ENCODE results near the gene CEP170.

The CEP170 gene

DNA sequence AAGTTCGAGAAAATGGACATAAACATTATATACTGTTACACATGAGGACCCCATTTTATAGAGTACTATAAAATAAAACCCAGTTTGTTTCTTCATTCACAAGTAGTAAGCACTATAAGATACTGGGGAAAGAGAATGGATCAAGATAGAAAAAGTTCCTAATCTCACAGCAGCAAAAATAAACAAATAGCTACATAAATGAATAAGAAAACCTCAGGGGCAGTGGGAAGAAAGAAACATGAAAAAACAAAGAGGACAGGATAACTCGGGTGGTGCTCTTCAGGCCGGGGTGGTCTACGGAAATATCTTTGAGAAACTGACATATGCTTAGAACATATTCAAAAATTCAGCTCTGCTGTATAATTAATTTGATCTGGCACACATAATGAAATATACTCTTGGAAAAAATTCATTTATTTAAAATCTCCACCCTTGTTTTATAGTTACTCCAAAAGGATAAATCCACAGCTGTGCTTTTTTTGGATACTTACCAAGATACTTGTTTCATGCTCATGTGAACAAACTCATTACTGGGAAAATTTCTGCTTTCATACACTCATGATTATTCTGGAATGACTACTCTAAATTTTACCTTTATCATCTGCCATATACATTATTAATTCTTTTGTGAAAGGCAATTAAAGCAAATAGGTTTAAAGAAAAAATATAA lies 20.0 kb downstream of the CEP170 start:
- Histone ChIP-seq H2AFZ (ENCODE audit: low read depth, low read length) (no peak overlapping the region), H3K27me3 (ENCODE audit: insufficient read depth, low read length, poor library complexity) (no peaks in the 10 kb centered on the region), H3K9ac (ENCODE audit: low read depth, low read length) (no peak overlapping the region), H3K79me2 (ENCODE audit: insufficient read depth, low read length) (peaks cover 96% of the 10 kb centered on the region), H3K36me3 (ENCODE audit: insufficient read depth, low read length) (peaks cover 18% of the 10 kb centered on the region), H3K9me3 (ENCODE audit: insufficient read depth, low read length, severe bottlenecking) (peaks cover 29% of the 10 kb centered on the region), H3K4me1 (ENCODE audit: insufficient read depth, low read length) (no peaks in the 10 kb centered on the region), H3K4me2 (ENCODE audit: insufficient read depth, low read length) (no peak overlapping the region), H3K4me3 (ENCODE audit: low read depth in 1 of 2, low read length in 2 of 2) (no peak overlapping the region), H3K27ac (ENCODE audit: low read length) (no peak overlapping the region), H4K20me1 (ENCODE audit: insufficient read depth, low read length) (peaks cover 10% of the 10 kb centered on the region; the same call in 1 of the 2 replicates)
- ATAC-seq (ENCODE audit: insufficient read depth, low read depth) (no peak), DNase-seq (no peak)
- no peak for TF ChIP-seq EZH2 (IDR thresholded peaks at IDR 0.05; ENCODE audit: borderline replicate concordance, low read depth, low read length, severe bottlenecking)
- TF ChIP-seq, protein P1, sequence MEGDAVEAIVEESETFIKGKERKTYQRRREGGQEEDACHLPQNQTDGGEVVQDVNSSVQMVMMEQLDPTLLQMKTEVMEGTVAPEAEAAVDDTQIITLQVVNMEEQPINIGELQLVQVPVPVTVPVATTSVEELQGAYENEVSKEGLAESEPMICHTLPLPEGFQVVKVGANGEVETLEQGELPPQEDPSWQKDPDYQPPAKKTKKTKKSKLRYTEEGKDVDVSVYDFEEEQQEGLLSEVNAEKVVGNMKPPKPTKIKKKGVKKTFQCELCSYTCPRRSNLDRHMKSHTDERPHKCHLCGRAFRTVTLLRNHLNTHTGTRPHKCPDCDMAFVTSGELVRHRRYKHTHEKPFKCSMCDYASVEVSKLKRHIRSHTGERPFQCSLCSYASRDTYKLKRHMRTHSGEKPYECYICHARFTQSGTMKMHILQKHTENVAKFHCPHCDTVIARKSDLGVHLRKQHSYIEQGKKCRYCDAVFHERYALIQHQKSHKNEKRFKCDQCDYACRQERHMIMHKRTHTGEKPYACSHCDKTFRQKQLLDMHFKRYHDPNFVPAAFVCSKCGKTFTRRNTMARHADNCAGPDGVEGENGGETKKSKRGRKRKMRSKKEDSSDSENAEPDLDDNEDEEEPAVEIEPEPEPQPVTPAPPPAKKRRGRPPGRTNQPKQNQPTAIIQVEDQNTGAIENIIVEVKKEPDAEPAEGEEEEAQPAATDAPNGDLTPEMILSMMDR (IDR thresholded peaks at IDR 0.05; ENCODE audit: borderline replicate concordance, extremely low read depth, low read length, poor library complexity, severe bottlenecking) = no peak

DNA sequence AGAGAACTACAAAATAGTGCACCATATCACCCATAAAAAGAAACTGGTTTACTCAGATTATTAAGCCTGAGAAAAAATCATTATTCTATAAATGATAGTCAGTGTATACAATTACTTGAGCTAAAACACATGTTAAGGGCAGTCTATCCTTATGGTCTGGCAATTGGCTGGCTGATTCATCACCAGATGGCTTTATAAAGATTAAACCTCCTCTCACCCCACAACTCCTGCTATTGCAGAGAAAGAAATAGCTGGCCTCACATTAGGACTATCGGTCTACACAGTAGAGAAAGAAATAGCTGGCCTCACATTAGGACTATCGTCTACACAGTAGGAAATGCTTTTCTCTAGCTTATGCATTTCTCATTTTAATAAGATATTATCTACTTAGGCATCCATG lies 21.2 kb downstream of the CEP170 start:
- Histone ChIP-seq H3K36me3 (ENCODE audit: insufficient read depth, low read length) (peaks cover 26% of the 10 kb centered on the region), H3K27ac (ENCODE audit: low read length) (no peak overlapping the region), H3K4me2 (ENCODE audit: insufficient read depth, low read length) (no peak overlapping the region), H3K4me1 (ENCODE audit: insufficient read depth, low read length) (no peaks in the 10 kb centered on the region), H2AFZ (ENCODE audit: low read depth, low read length) (no peak overlapping the region), H3K9ac (ENCODE audit: low read depth, low read length) (no peak overlapping the region), H3K27me3 (ENCODE audit: insufficient read depth, low read length, poor library complexity) (no peaks in the 10 kb centered on the region), H3K4me3 (ENCODE audit: low read depth in 1 of 2, low read length in 2 of 2) (no peak overlapping the region), H3K9me3 (ENCODE audit: insufficient read depth, low read length, severe bottlenecking) (peaks cover 38% of the 10 kb centered on the region), H4K20me1 (ENCODE audit: insufficient read depth, low read length) (peaks cover 10% of the 10 kb centered on the region; the same call in 1 of the 2 replicates), H3K79me2 (ENCODE audit: insufficient read depth, low read length) (peaks cover 96% of the 10 kb centered on the region)
- ATAC-seq (ENCODE audit: insufficient read depth, low read depth) (no peak), DNase-seq (no peak)
- no peak for TF ChIP-seq EZH2 (IDR thresholded peaks at IDR 0.05; ENCODE audit: borderline replicate concordance, low read depth, low read length, severe bottlenecking)
- TF ChIP-seq, protein P1 (IDR thresholded peaks at IDR 0.05; ENCODE audit: borderline replicate concordance, extremely low read depth, low read length, poor library complexity, severe bottlenecking) = no peak

- H3K4me3 ChIP-seq (ENCODE audit: low read depth in 1 of 2, low read length in 2 of 2) = no peak overlapping the region
- H3K4me1 ChIP-seq (ENCODE audit: insufficient read depth, low read length) = no peaks in the 10 kb centered on the region
- no peak for DNase-seq
- H2AFZ ChIP-seq (ENCODE audit: low read depth, low read length) = no peak overlapping the region
- H3K79me2 ChIP-seq (ENCODE audit: insufficient read depth, low read length) = peaks cover 94% of the 10 kb centered on the region
- no peak overlapping the region for H3K27ac ChIP-seq (ENCODE audit: low read length)
- peaks cover 8% of the 10 kb centered on the region; the same call in 1 of the 2 replicates for H4K20me1 ChIP-seq (ENCODE audit: insufficient read depth, low read length)
- no peak overlapping the region for H3K9ac ChIP-seq (ENCODE audit: low read depth, low read length)
- H3K27me3 ChIP-seq (ENCODE audit: insufficient read depth, low read length, poor library complexity) = no peaks in the 10 kb centered on the region
- TF ChIP-seq EZH2 (IDR thresholded peaks at IDR 0.05; ENCODE audit: borderline replicate concordance, low read depth, low read length, severe bottlenecking) = no peak
- TF ChIP-seq, protein P1 (IDR thresholded peaks at IDR 0.05; ENCODE audit: borderline replicate concordance, extremely low read depth, low read length, poor library complexity, severe bottlenecking) = no peak
- peaks cover 20% of the 10 kb centered on the region for H3K36me3 ChIP-seq (ENCODE audit: insufficient read depth, low read length)
- H3K4me2 ChIP-seq (ENCODE audit: insufficient read depth, low read length) = no peak overlapping the region
- H3K9me3 ChIP-seq (ENCODE audit: insufficient read depth, low read length, severe bottlenecking) = peaks cover 38% of the 10 kb centered on the region
- ATAC-seq (ENCODE audit: insufficient read depth, low read depth) = no peak
These were observed 24.2 kb downstream of the CEP170 start for GRCh38 chr1:243230914-243231313.
